Measurements from ENCODE around the gene TET2. TPM values are rescaled to one million over a fixed set of nuclear protein-coding genes. Genes with fewer than 3 reads are reported as not detected.

The TET2 gene
- total RNA-seq, 1 experiment from 2014 or later: 7.0 TPM

DNA sequence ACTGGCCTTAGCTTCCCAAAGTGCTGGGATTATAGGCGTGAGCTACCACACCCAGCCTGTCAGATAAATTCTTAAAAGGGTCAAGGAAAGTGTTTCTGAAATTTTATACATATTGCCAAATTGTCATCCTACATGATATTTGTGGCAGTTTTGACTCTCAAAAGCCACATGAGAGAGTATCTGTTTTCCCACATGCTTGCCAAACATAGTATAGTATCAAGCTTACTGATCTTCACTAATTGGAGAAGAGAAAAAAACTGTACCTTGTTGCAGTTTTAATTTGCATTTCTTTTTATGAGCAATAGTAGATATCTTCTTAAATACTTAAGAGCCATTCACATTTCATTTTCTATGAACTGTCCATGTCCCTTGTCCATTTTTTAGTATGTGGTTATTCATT, 83.6 kb downstream of the TET2 start:
- intact Hi-C loops (cut with micrococcal nuclease; ENCODE audit: unreplicated experiment): no loop called here
- ChIA-PET POLR2A (no interaction called here), CTCF (no interaction called here)
- ATAC-seq (no peak), DNase-seq (ENCODE audit: low read depth, low spot score) (no peak)
- Histone ChIP-seq H3K27me3 (ENCODE audit: control insufficient read depth, insufficient read depth, low read length) (no peaks in the 10 kb centered on the region), H3K9me3 (ENCODE audit: control insufficient read depth, insufficient read depth, low read depth, low read length) (no peaks in the 10 kb centered on the region), H3K36me3 (ENCODE audit: control insufficient read depth, insufficient read depth, low read length) (no peaks in the 10 kb centered on the region), H3K27ac (ENCODE audit: low read length) (no peak overlapping the region), H3K4me3 (ENCODE audit: low read depth in 2 of 2, low read length in 2 of 2) (no peak overlapping the region), H3K4me1 (ENCODE audit: control insufficient read depth, insufficient read depth, low read length) (no peaks in the 10 kb centered on the region)
- in situ Hi-C loops (cut with HindIII; ENCODE audit: low pct_unique_long_range_greater_than_20kb, low sequenced_read_pairs): no loop called here
- BruUV-seq (replicated peaks): no TSS peak
- TF ChIP-seq, protein P1, sequence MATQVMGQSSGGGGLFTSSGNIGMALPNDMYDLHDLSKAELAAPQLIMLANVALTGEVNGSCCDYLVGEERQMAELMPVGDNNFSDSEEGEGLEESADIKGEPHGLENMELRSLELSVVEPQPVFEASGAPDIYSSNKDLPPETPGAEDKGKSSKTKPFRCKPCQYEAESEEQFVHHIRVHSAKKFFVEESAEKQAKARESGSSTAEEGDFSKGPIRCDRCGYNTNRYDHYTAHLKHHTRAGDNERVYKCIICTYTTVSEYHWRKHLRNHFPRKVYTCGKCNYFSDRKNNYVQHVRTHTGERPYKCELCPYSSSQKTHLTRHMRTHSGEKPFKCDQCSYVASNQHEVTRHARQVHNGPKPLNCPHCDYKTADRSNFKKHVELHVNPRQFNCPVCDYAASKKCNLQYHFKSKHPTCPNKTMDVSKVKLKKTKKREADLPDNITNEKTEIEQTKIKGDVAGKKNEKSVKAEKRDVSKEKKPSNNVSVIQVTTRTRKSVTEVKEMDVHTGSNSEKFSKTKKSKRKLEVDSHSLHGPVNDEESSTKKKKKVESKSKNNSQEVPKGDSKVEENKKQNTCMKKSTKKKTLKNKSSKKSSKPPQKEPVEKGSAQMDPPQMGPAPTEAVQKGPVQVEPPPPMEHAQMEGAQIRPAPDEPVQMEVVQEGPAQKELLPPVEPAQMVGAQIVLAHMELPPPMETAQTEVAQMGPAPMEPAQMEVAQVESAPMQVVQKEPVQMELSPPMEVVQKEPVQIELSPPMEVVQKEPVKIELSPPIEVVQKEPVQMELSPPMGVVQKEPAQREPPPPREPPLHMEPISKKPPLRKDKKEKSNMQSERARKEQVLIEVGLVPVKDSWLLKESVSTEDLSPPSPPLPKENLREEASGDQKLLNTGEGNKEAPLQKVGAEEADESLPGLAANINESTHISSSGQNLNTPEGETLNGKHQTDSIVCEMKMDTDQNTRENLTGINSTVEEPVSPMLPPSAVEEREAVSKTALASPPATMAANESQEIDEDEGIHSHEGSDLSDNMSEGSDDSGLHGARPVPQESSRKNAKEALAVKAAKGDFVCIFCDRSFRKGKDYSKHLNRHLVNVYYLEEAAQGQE (IDR thresholded peaks at IDR 0.05; ENCODE audit: insufficient read depth in 1 of 2, low read depth in 2 of 2, low read length in 1 of 2): no peak
- TF ChIP-seq TCF7L2 (IDR thresholded peaks at IDR 0.05; ENCODE audit: low read depth, low read length) (no peak), SIN3A (IDR thresholded peaks at IDR 0.05; ENCODE audit: borderline replicate concordance, insufficient read depth, low read depth, low read length) (no peak), POLR2AphosphoS5 (IDR thresholded peaks at IDR 0.05; ENCODE audit: low read depth, low read length) (no peak)
- TF ChIP-seq, protein P2, sequence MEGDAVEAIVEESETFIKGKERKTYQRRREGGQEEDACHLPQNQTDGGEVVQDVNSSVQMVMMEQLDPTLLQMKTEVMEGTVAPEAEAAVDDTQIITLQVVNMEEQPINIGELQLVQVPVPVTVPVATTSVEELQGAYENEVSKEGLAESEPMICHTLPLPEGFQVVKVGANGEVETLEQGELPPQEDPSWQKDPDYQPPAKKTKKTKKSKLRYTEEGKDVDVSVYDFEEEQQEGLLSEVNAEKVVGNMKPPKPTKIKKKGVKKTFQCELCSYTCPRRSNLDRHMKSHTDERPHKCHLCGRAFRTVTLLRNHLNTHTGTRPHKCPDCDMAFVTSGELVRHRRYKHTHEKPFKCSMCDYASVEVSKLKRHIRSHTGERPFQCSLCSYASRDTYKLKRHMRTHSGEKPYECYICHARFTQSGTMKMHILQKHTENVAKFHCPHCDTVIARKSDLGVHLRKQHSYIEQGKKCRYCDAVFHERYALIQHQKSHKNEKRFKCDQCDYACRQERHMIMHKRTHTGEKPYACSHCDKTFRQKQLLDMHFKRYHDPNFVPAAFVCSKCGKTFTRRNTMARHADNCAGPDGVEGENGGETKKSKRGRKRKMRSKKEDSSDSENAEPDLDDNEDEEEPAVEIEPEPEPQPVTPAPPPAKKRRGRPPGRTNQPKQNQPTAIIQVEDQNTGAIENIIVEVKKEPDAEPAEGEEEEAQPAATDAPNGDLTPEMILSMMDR (IDR thresholded peaks at IDR 0.05): no peak

DNA sequence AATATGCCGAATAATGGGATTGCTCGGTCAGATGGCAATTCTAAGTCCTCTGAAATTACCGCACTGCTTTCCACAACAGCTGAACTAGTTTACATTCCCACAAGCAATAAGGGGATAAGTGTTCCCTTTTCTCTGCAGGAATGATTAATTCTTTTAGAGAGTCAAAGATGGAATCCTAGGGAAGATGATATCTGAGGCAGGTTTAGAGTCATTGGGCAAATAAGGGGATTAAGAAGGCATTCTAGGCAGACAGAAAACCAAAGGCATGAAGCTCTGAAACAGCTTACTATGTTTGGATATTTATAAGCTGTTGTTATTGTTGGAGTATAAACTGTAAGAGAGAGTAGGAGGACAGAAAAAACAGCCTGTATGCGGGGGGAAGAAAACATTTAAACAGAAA, 85.7 kb downstream of the TET2 start:
- no peak overlapping the region for H3K27ac ChIP-seq (ENCODE audit: low read length)
- no TSS peak for BruUV-seq (replicated peaks)
- DNase-seq (ENCODE audit: low read depth, low spot score): no peak
- H3K27me3 ChIP-seq (ENCODE audit: control insufficient read depth, insufficient read depth, low read length): no peaks in the 10 kb centered on the region
- in situ Hi-C loops (cut with HindIII; ENCODE audit: low pct_unique_long_range_greater_than_20kb, low sequenced_read_pairs) (no loop called here), intact Hi-C loops (cut with micrococcal nuclease; ENCODE audit: unreplicated experiment) (no loop called here)
- ChIA-PET CTCF (no interaction called here), POLR2A (no interaction called here)
- TF ChIP-seq POLR2AphosphoS5 (IDR thresholded peaks at IDR 0.05; ENCODE audit: low read depth, low read length) (no peak), SIN3A (IDR thresholded peaks at IDR 0.05; ENCODE audit: borderline replicate concordance, insufficient read depth, low read depth, low read length) (no peak), TCF7L2 (IDR thresholded peaks at IDR 0.05; ENCODE audit: low read depth, low read length) (no peak)
- TF ChIP-seq, protein P1 (IDR thresholded peaks at IDR 0.05; ENCODE audit: insufficient read depth in 1 of 2, low read depth in 2 of 2, low read length in 1 of 2): no peak
- no peaks in the 10 kb centered on the region for H3K4me1 ChIP-seq (ENCODE audit: control insufficient read depth, insufficient read depth, low read length)
- H3K36me3 ChIP-seq (ENCODE audit: control insufficient read depth, insufficient read depth, low read length): no peaks in the 10 kb centered on the region
- no peaks in the 10 kb centered on the region for H3K9me3 ChIP-seq (ENCODE audit: control insufficient read depth, insufficient read depth, low read depth, low read length)
- H3K4me3 ChIP-seq (ENCODE audit: low read depth in 2 of 2, low read length in 2 of 2): no peak overlapping the region
- no peak for ATAC-seq

Measured in Panc1 (cell line).